H9 (cell line): Measurements from ENCODE around the gene TRAPPC8. TPM values are rescaled to one million over a fixed set of nuclear protein-coding genes. Genes with fewer than 3 reads are reported as not detected.

ENCODE experiments used
- DNase-seq: peaks from one replicate; pipeline ENCODE4 v3.0.0-alpha.2; 2017
- H2AFZ ChIP-seq: one replicate; pipeline ENCODE4 v1.6.1; 2013; ENCODE audit warnings: mild to moderate bottlenecking, low read length, control low read depth, moderate library complexity
- H2AK5ac ChIP-seq: 2 replicates; pipeline ENCODE4 v1.6.1; 2013; ENCODE audit warnings: low read length, control low read depth, mixed read lengths; ENCODE audit not compliant: insufficient read length
- H2BK120ac ChIP-seq: one replicate; pipeline ENCODE4 v1.6.1; 2013; ENCODE audit warnings: low read depth, mild to moderate bottlenecking, low read length, control low read depth, inconsistent platforms; ENCODE audit not compliant: poor library complexity, severe bottlenecking
- H2BK12ac ChIP-seq: 2 replicates; pipeline ENCODE4 v1.6.1; 2013; ENCODE audit warnings: low read length, control low read depth, mixed read lengths, low read depth; ENCODE audit not compliant: insufficient read length
- H2BK15ac ChIP-seq: 2 replicates; pipeline ENCODE4 v1.6.1; 2013; ENCODE audit warnings: low read depth, low read length, control low read depth
- H2BK20ac ChIP-seq: one replicate; pipeline ENCODE4 v1.6.1; 2013; ENCODE audit warnings: low read depth, mild to moderate bottlenecking, low read length, control low read depth, inconsistent platforms; ENCODE audit not compliant: poor library complexity, severe bottlenecking
- H2BK5ac ChIP-seq: 2 replicates; pipeline ENCODE4 v1.6.1; 2013; ENCODE audit warnings: low read length, control low read depth, mixed read lengths; ENCODE audit not compliant: insufficient read length
- H3K14ac ChIP-seq: 2 replicates; pipeline ENCODE4 v1.6.1; 2013; ENCODE audit warnings: low read length, control low read depth; ENCODE audit not compliant: insufficient read depth
- H3K18ac ChIP-seq: 2 replicates; pipeline ENCODE4 v1.6.1; 2013; ENCODE audit warnings: low read depth, mild to moderate bottlenecking, mixed read lengths, low read length, control low read depth; ENCODE audit not compliant: insufficient read length
- H3K23ac ChIP-seq: 2 replicates; pipeline ENCODE4 v1.6.1; 2013; ENCODE audit warnings: low read length, control low read depth, mixed read lengths, low read depth; ENCODE audit not compliant: insufficient read length
- H3K23me2 ChIP-seq: 2 replicates; pipeline ENCODE4 v1.6.1; 2013; ENCODE audit warnings: low read depth, mild to moderate bottlenecking, mixed read lengths, low read length, control low read depth; ENCODE audit not compliant: insufficient read length, poor library complexity, severe bottlenecking
- H3K27ac ChIP-seq: 2 replicates; pipeline ENCODE4 v1.5.1; 2013; ENCODE audit warnings: low read length, control low read depth, mixed read lengths, low read depth; ENCODE audit not compliant: insufficient read length
- H3K27me3 ChIP-seq: 2 replicates; pipeline ENCODE4 v1.6.1; 2013; ENCODE audit warnings: low read length, control low read depth, inconsistent platforms; ENCODE audit not compliant: insufficient read depth
- H3K4ac ChIP-seq: 2 replicates; pipeline ENCODE4 v1.6.1; 2013; ENCODE audit warnings: low read depth, mild to moderate bottlenecking, control low read depth, inconsistent platforms, low read length, moderate library complexity
- H3K4me1 ChIP-seq: 2 replicates; pipeline ENCODE4 v1.6.1; 2013; ENCODE audit warnings: low read length, control low read depth, inconsistent platforms; ENCODE audit not compliant: insufficient read depth
- H3K4me2 ChIP-seq: 2 replicates; pipeline ENCODE4 v1.6.1; 2013; ENCODE audit warnings: low read length, control low read depth, mixed read lengths; ENCODE audit not compliant: insufficient read length, insufficient read depth
- H3K56ac ChIP-seq: 2 replicates; pipeline ENCODE4 v1.6.1; 2013; ENCODE audit warnings: low read depth, mild to moderate bottlenecking, mixed read lengths, low read length, control low read depth; ENCODE audit not compliant: insufficient read length
- H3K79me1 ChIP-seq: 2 replicates; pipeline ENCODE4 v1.6.1; 2013; ENCODE audit warnings: low read depth, mild to moderate bottlenecking, moderate library complexity, low read length, control low read depth, inconsistent platforms; ENCODE audit not compliant: insufficient read depth, poor library complexity, severe bottlenecking
- H3K79me2 ChIP-seq: 2 replicates; pipeline ENCODE4 v1.6.1; 2013; ENCODE audit warnings: low read length, control low read depth, inconsistent platforms; ENCODE audit not compliant: insufficient read depth
- H3K9ac ChIP-seq: 2 replicates; pipeline ENCODE4 v1.6.1; 2013; ENCODE audit warnings: low read length, control low read depth, mixed read lengths; ENCODE audit not compliant: insufficient read length; ENCODE audit errors: extremely low read depth
- H3K9me3 ChIP-seq: one replicate; pipeline ENCODE4 v1.6.1; 2013; ENCODE audit warnings: low read depth, low read length, inconsistent platforms; ENCODE audit not compliant: control insufficient read depth
- H3T11ph ChIP-seq: one replicate; pipeline ENCODE4 v1.6.1; 2013; ENCODE audit warnings: mild to moderate bottlenecking, low read length, control low read depth, inconsistent platforms
- H4K20me1 ChIP-seq: one replicate; pipeline ENCODE4 v1.6.1; 2013; ENCODE audit not compliant: control insufficient read depth, insufficient read length, insufficient read depth
- H4K5ac ChIP-seq: 2 replicates; pipeline ENCODE4 v1.6.1; 2013; ENCODE audit warnings: low read depth, mild to moderate bottlenecking, mixed read lengths, low read length, control low read depth; ENCODE audit not compliant: insufficient read length
- H4K8ac ChIP-seq: replicated peaks from 2 replicates; pipeline ENCODE4 v1.6.1; 2013; ENCODE audit warnings: low read length, control low read depth, mixed read lengths, low read depth; ENCODE audit not compliant: insufficient read length
- H4K91ac ChIP-seq: 2 replicates; pipeline ENCODE4 v1.6.1; 2013; ENCODE audit warnings: low read depth, mild to moderate bottlenecking, moderate library complexity, mixed read lengths, low read length, control low read depth; ENCODE audit not compliant: insufficient read length
- H3K27ac Mint-ChIP-seq, 3 experiments: 2 replicates in 2 of 3; 3 replicates in 1 of 3; pipeline ENCODE4 v1.8.0; 2020 to 2021; ENCODE audit warnings: mixed read lengths in 3 of 3, mild to moderate bottlenecking in 1 of 3, moderate library complexity in 1 of 3
- H3K27me3 Mint-ChIP-seq: 2 replicates; pipeline ENCODE4 v1.8.0; 2021; ENCODE audit warnings: low read depth, mild to moderate bottlenecking, moderate library complexity, mixed read lengths
- H3K36me3 Mint-ChIP-seq, 3 experiments: 2 replicates in 2 of 3; 3 replicates in 1 of 3; pipeline ENCODE4 v1.8.0; 2020 to 2021; ENCODE audit warnings: low read depth in 3 of 3, mixed read lengths in 3 of 3; ENCODE audit not compliant: insufficient read depth in 1 of 3
- H3K4me1 Mint-ChIP-seq, 2 experiments: 2 replicates each; pipeline ENCODE4 v1.8.0; 2020; ENCODE audit warnings: mixed read lengths in 2 of 2
- H3K4me3 Mint-ChIP-seq, 2 experiments: 2 replicates in 1 of 2; 3 replicates in 1 of 2; pipeline ENCODE4 v1.8.0; 2020 to 2021; ENCODE audit warnings: mild to moderate bottlenecking in 2 of 2, mixed read lengths in 2 of 2, moderate library complexity in 1 of 2
- H3K9me3 Mint-ChIP-seq, 2 experiments: 2 replicates in 1 of 2; 3 replicates in 1 of 2; pipeline ENCODE4 v1.8.0; 2020; ENCODE audit warnings: mild to moderate bottlenecking in 2 of 2, mixed read lengths in 2 of 2, moderate library complexity in 1 of 2
- WGBS: extraction: QIAGEN DNeasy Blood & Tissue Kit; methylation state at CpG from one replicate; pipeline ENCODE4 v1.1.7; 2013; ENCODE audit warnings: missing lambda C conversion rate, low lambda C conversion rate, mixed read lengths; ENCODE audit not compliant: insufficient read length; ENCODE audit errors: extremely low coverage; 5-methylcytosine and 5-hydroxymethylcytosine counted together
- total RNA-seq: library from RNA; stranded (reverse); gene quantifications from 2 replicates; pipeline ENCODE4 v1.2.1, GENCODE V29; 2021
- TF ChIP-seq, protein P1 (sequence below): fragments of 200-600 bp; sonication (generic); conservative IDR thresholded peaks from 3 replicates; pipeline ENCODE4 v1.8.0; 2021; ENCODE audit warnings: antibody characterized with exemption, mild to moderate bottlenecking

The TRAPPC8 gene
- total RNA-seq, 1 experiment from 2014 or later = 40.4 TPM

DNA sequence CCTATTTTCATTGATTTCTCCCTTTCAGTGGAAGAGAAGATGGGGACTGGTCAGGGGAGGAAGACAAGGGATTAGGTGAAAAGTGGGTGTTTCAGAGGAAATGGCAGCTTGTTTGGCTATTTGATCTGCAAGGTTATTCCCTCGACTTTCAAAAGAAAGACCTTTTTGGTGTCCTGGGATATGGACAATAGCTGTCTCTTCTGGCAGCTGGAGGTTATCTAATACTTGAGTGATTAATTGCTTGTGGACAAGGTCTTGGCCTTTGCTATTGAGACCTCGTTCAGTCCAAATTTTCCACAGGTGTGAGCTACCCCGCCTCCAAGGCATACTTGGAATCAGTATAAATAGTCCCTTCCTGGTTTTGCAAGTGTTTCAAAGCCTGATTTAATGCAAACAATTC, 33.3 kb upstream of the TRAPPC8 start:
- peaks cover 17 to 42% (median 18%) of the 10 kb centered on the region in 3 experiments for H3K36me3 Mint-ChIP-seq
- H2AK5ac ChIP-seq = no peak overlapping the region
- H3K27me3 Mint-ChIP-seq = peaks cover 4% of the 10 kb centered on the region; the same call in 1 of the 2 replicates
- H3K14ac ChIP-seq = no peak overlapping the region
- H3K4me2 ChIP-seq = no peak overlapping the region
- H3K27ac ChIP-seq = no peak overlapping the region
- no peak overlapping the region for H4K8ac ChIP-seq
- no peak overlapping the region for H2BK15ac ChIP-seq
- H3K27me3 ChIP-seq = no peaks in the 10 kb centered on the region
- WGBS = no CpG with 5 or more reads among the region's 3 CpGs
- no peaks in the 10 kb centered on the region for H3K79me2 ChIP-seq
- no peak overlapping the region for H3K18ac ChIP-seq
- no peaks in the 10 kb centered on the region for H4K20me1 ChIP-seq
- H3K23me2 ChIP-seq = no peaks in the 10 kb centered on the region
- H3K4me1 ChIP-seq = no peaks in the 10 kb centered on the region
- no peak overlapping the region for H4K91ac ChIP-seq
- H2BK120ac ChIP-seq = no peak overlapping the region
- no peaks in the 10 kb centered on the region for H3K79me1 ChIP-seq
- H3K9me3 ChIP-seq = peaks cover 6% of the 10 kb centered on the region
- TF ChIP-seq, protein P1, sequence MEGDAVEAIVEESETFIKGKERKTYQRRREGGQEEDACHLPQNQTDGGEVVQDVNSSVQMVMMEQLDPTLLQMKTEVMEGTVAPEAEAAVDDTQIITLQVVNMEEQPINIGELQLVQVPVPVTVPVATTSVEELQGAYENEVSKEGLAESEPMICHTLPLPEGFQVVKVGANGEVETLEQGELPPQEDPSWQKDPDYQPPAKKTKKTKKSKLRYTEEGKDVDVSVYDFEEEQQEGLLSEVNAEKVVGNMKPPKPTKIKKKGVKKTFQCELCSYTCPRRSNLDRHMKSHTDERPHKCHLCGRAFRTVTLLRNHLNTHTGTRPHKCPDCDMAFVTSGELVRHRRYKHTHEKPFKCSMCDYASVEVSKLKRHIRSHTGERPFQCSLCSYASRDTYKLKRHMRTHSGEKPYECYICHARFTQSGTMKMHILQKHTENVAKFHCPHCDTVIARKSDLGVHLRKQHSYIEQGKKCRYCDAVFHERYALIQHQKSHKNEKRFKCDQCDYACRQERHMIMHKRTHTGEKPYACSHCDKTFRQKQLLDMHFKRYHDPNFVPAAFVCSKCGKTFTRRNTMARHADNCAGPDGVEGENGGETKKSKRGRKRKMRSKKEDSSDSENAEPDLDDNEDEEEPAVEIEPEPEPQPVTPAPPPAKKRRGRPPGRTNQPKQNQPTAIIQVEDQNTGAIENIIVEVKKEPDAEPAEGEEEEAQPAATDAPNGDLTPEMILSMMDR = no peak
- H3K27ac Mint-ChIP-seq = no peak overlapping the region
- H3K9me3 Mint-ChIP-seq = peaks cover 40 to 47% of the 10 kb centered on the region in 2 experiments
- H3K56ac ChIP-seq = no peak overlapping the region
- H3K9ac ChIP-seq = no peak overlapping the region
- no peak overlapping the region for H3K4ac ChIP-seq
- H2BK12ac ChIP-seq = no peak overlapping the region
- no peak overlapping the region for H2BK5ac ChIP-seq
- no peak for DNase-seq
- H2BK20ac ChIP-seq = no peak overlapping the region
- no peak overlapping the region for H3T11ph ChIP-seq
- no peak overlapping the region for H3K4me3 Mint-ChIP-seq
- no peak overlapping the region for H4K5ac ChIP-seq
- no peak overlapping the region for H2AFZ ChIP-seq
- no peak overlapping the region for H3K23ac ChIP-seq
- H3K4me1 Mint-ChIP-seq = peaks cover 2 to 8% of the 10 kb centered on the region in 2 experiments; a peak in 2 of 4 replicates
